GM13976 (cell line): ENCODE measurements around the gene DIP2A.
"Not testable (repeated sequence)": the region's sequence is repeated elsewhere in the genome, so short reads cannot be mapped to it uniquely, and the experiment has no call there.

Experiments used
- DNase-seq: peaks from one replicate; pipeline ENCODE4 v3.0.0; 2012; ENCODE audit warnings: low spot score
- in situ Hi-C: fragments of 300-500 bp; cut with MboI; formaldehyde crosslinking; loops from one replicate; pipeline ENCODE4 v1.12.0; 2022; ENCODE audit warnings: low sequenced_read_pairs, mixed read lengths, inconsistent platforms; ENCODE audit not compliant: unreplicated experiment
- TF ChIP-seq, protein P1 (sequence below): IDR thresholded peaks from 2 replicates; pipeline ENCODE4 v1.5.1; 2012; ENCODE audit warnings: borderline replicate concordance, mild to moderate bottlenecking; ENCODE audit not compliant: insufficient read depth; ENCODE audit errors: extremely low read depth, missing control alignments, control extremely low read depth

The DIP2A gene

DNA sequence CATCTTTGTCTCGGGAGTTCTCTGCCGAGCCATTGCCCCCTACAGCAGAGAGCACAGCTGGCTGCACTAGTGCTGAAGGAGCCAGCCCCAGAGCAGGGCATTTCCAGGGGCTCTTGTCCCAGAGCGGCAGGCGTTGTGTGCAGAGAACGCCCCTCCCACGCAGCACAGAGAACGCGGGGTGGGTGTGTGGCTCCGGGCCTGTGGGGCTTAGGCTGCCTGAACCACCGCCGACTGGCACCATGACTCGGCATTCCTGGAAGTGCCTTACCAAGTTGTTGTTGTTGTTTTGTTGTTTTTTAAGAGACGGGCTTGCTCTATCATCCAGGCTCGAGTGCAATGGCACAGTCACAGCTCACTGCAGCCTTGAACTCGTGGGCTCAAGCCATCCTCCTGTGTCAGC lies 15.8 kb upstream of the DIP2A start:
- in situ Hi-C loops, result no loop called here
- TF ChIP-seq, protein P1, sequence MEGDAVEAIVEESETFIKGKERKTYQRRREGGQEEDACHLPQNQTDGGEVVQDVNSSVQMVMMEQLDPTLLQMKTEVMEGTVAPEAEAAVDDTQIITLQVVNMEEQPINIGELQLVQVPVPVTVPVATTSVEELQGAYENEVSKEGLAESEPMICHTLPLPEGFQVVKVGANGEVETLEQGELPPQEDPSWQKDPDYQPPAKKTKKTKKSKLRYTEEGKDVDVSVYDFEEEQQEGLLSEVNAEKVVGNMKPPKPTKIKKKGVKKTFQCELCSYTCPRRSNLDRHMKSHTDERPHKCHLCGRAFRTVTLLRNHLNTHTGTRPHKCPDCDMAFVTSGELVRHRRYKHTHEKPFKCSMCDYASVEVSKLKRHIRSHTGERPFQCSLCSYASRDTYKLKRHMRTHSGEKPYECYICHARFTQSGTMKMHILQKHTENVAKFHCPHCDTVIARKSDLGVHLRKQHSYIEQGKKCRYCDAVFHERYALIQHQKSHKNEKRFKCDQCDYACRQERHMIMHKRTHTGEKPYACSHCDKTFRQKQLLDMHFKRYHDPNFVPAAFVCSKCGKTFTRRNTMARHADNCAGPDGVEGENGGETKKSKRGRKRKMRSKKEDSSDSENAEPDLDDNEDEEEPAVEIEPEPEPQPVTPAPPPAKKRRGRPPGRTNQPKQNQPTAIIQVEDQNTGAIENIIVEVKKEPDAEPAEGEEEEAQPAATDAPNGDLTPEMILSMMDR, result no peak
- no peak for DNase-seq

DNA sequence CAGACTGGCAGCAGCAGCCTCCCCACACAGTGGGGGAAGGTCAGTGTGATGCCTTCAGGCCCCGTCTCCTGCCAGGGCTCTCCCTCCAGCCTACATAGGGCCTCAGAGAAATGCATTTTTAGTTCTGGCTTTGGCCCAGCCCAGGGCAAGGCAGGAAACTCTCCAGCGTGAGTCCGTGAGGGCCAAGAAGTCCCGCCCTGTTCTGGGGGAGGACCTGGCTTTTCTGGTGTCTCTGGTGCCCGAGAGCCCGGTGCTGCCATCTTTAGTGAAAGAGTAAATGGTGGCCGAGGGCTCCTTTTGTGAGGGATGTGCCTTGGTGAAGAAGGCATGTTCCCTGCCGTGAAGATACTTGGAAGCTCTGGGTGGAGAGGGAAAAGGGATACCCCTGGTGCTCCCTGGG lies 14.8 kb upstream of the DIP2A start:
- in situ Hi-C loops, result no loop called here
- DNase-seq, result no peak
- TF ChIP-seq, protein P1, result no peak

DNA sequence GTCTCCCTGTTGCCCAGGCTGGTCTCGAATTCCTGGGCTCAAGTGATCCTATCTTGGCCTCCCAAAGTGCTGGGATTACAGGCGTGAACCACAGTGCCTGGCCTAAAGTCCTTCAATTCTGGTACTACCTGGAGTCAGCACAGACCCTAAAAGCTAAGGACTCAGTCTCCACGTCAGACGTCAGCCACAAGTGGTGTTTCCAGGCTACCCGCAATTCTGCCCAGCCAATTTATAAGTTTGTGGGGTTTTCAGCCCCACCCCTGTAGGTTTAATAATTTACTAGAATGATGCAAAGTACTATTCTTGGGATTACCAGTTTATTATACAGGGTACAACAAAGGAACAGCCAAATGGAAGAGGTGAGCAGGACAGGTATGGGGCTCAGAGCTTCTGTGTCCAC lies 10.6 kb upstream of the DIP2A start:
- in situ Hi-C loops, result no loop called here
- TF ChIP-seq, protein P1, result no peak
- DNase-seq, result no peak

DNA sequence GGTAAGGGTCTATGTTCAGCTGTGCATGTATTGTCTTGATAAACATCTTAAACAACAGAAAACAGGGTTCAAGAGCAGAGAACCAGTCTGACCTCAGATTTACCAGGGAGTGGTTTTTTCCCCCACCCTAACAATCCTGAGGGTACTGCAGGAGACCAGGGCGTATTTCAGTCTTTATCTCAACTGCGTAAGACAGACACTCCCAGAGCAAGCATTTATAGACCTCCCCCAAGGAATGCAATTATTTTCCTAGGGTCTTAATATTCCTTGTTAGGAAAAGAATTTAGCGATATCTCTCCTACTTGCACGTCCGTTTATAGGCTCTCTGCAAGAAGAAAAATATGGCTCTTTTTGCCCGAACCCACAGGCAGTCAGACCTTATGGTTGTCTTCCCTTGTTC lies 9.8 kb upstream of the DIP2A start:
- in situ Hi-C loops, DNase-seq: not testable (repeated sequence)

DNA sequence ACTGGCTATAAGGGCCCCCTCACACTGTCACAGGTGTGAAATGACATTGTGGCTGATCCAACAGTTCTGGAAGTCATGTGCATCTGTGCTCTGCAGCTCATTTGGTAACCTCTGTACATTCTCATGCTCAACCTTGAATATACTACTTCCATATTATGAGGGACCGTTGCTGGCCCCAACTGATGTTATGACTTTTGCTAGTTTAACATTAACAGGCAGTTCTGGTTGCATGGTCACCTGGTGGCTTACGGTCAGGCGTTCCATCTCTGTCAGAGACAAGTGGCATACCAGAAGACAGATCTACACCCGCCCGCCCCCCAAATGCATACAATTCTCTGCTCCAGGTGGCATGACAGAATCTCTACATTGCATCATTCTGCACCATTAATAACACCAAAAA lies 6.0 kb upstream of the DIP2A start:
- DNase-seq, result no peak
- TF ChIP-seq, protein P1, result no peak
- in situ Hi-C loops, result no loop called here

DNA sequence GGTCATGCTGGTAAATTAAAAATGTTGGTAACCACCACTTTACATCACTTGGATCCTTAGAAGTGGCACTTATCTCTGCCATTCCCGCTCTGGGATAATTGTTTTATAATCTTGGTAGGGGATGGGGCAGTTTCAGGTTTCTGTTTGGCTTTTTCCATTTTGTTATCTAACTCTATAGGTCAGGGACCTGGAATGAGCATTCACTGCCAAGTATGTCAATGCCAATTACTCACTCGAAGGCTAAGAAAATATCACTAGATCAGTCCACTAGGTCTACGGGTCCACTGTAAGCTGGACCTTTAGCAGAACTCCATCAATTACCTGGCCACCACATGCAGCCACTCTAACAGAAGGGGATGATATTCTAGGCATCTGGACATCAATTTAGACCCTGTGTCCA lies 4.5 kb upstream of the DIP2A start:
- DNase-seq, result no peak
- in situ Hi-C loops, result no loop called here
- TF ChIP-seq, protein P1, result no peak

DNA sequence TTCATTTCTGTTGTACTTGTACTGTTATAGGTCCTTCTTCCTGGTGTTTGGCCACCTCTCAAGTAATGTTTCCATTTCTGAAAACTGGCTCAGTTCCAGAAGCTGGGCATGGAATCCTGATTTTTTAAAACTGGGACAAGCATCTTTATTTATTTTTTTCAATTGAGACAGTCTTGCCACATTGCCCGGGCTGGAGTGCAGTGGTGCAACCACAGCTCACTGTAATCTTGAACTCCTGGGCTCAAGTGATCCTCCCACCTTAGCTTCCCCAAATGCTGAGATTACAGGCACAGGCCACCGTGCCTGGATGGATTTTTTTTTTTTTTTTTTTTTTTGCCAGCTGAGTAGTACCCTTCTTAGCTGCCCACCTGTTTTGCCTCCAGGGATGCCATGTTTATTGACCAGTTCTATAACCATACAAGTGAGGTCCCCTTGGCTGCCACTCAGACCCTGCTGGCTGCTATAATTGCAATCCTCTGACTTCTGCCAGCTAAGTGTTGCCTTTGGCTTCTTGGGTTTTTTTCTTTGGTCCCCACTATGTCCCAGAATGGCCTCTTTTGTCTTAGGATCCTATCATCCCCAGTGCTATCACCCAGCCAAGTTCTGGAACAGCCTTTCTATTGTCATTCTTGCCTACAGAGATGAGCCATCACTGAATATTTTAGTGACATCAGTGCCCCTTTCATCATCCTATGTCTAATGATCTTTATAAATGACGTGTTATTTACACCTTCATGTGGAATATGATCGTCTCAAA lies 3.9 kb upstream of the DIP2A start:
- TF ChIP-seq, protein P1, result no peak
- DNase-seq, result no peak
- in situ Hi-C loops, result no loop called here
